Liver (tissue), 9 donors: ENCODE results near the gene ARHGEF28. TPM values are rescaled to one million over a fixed set of nuclear protein-coding genes. Genes with fewer than 3 reads are reported as not detected.

Experiments used
- DNase-seq: peaks from one replicate; pipeline ENCODE4 v3.0.0-alpha.2; 2017; ENCODE audit warnings: low spot score
- H3K27ac ChIP-seq, 2 donors: one replicate each; pipeline ENCODE4 v1.7.0; 2013; ENCODE audit warnings: inconsistent platforms in 2 of 2, low read length in 2 of 2, control low read depth in 1 of 2, low read depth in 1 of 2, mild to moderate bottlenecking in 1 of 2
- H3K27me3 ChIP-seq, 4 donors: one replicate each; pipeline versions ENCODE4 v1.6.1 to v1.7.0; 2013; ENCODE audit warnings: low read length in 3 of 4, inconsistent platforms in 1 of 4, mild to moderate bottlenecking in 1 of 4, moderate library complexity in 1 of 4; ENCODE audit not compliant: control insufficient read depth in 4 of 4, insufficient read depth in 4 of 4
- H3K36me3 ChIP-seq, 4 donors: one replicate each; pipeline versions ENCODE4 v1.6.1 to v1.7.0; 2013; ENCODE audit warnings: low read length in 3 of 4, mild to moderate bottlenecking in 3 of 4, low read depth in 1 of 4, moderate library complexity in 1 of 4; ENCODE audit not compliant: control insufficient read depth in 4 of 4, insufficient read depth in 3 of 4
- H3K4me1 ChIP-seq, 4 donors: one replicate each; pipeline versions ENCODE4 v1.6.1 to v1.7.0; 2013; ENCODE audit warnings: low read length in 3 of 4, mild to moderate bottlenecking in 3 of 4, moderate library complexity in 1 of 4; ENCODE audit not compliant: control insufficient read depth in 4 of 4, insufficient read depth in 4 of 4
- H3K4me3 ChIP-seq, 3 donors: one replicate each; pipeline versions ENCODE4 v1.6.1 to v1.7.0; 2013; ENCODE audit warnings: low read length in 3 of 3, control low read depth in 1 of 3, low read depth in 1 of 3, mild to moderate bottlenecking in 1 of 3
- H3K9ac ChIP-seq, 2 donors: one replicate each; pipeline ENCODE4 v1.7.0; 2013; ENCODE audit warnings: low read length in 2 of 2, mild to moderate bottlenecking in 2 of 2, moderate library complexity in 2 of 2, control low read depth in 1 of 2, low read depth in 1 of 2
- H3K9me3 ChIP-seq, 4 donors: one replicate each; pipeline versions ENCODE4 v1.6.1 to v1.7.0; 2013; ENCODE audit warnings: low read length in 3 of 4; ENCODE audit not compliant: control insufficient read depth in 4 of 4
- EGR1 ChIP-seq, 2 donors: IDR thresholded peaks; 2 replicates each; pipeline ENCODE4 v1.6.1; 2016 to 2018; ENCODE audit warnings: antibody characterized with exemption in 2 of 2, low read depth in 2 of 2
- FOXA2 ChIP-seq: IDR thresholded peaks from 2 replicates; pipeline ENCODE4 v1.6.1; 2016; ENCODE audit warnings: antibody characterized with exemption
- HNF4A ChIP-seq, 2 donors: conservative IDR thresholded peaks; 2 replicates each; pipeline ENCODE4 v1.6.1; 2016; ENCODE audit warnings: antibody characterized with exemption in 2 of 2, mild to moderate bottlenecking in 2 of 2
- JUND ChIP-seq, 2 donors: IDR thresholded peaks; 2 replicates each; pipeline ENCODE4 v1.6.1; 2016; ENCODE audit warnings: antibody characterized with exemption in 2 of 2
- NR2F2 ChIP-seq: IDR thresholded peaks from 2 replicates; pipeline ENCODE4 v1.6.1; 2016; ENCODE audit warnings: antibody characterized with exemption
- RAD21 ChIP-seq, 2 donors: IDR thresholded peaks; 2 replicates each; pipeline ENCODE4 v1.6.1; 2016; ENCODE audit warnings: antibody characterized with exemption in 2 of 2, mild to moderate bottlenecking in 2 of 2
- RXRA ChIP-seq, 2 donors: IDR thresholded peaks; 2 replicates each; pipeline ENCODE4 v1.6.1; 2017 to 2018; ENCODE audit warnings: antibody characterized with exemption in 2 of 2, mild to moderate bottlenecking in 1 of 2
- TAF1 ChIP-seq: conservative IDR thresholded peaks from 2 replicates; pipeline ENCODE4 v1.6.1; 2016; ENCODE audit warnings: antibody characterized with exemption, mild to moderate bottlenecking
- YY1 ChIP-seq: IDR thresholded peaks from 2 replicates; pipeline ENCODE4 v1.6.1; 2016; ENCODE audit warnings: antibody characterized with exemption, mild to moderate bottlenecking
- WGBS: extraction: QIAGEN DNeasy Blood & Tissue Kit; methylation state at CpG from one replicate; pipeline ENCODE4 v1.1.7; 2013; 5-methylcytosine and 5-hydroxymethylcytosine counted together
- polyA plus RNA-seq, 2 donors: library from polyadenylated mRNA; stranded (reverse) in 1 of 2; unstranded in 1 of 2; fragments of 200-250 nt in 1 of 2; fragments of >200 nt in 1 of 2; fragmentation: Nextera tagmentation in 1 of 2; extraction: Ambion mirVana in 1 of 2; gene quantifications; one replicate each; pipeline versions ENCODE4 v1.2.1 to v1.2.3, GENCODE V29; 2013 to 2015
- total RNA-seq, 2 donors: library from RNA; depleted of rRNA; stranded (reverse); fragments of >200 nt; gene quantifications; one replicate each; pipeline ENCODE4 v1.2.3, GENCODE V29; 2014
- TF ChIP-seq, protein P1 (sequence below): IDR thresholded peaks from 2 replicates; pipeline ENCODE4 v1.6.1; 2016; ENCODE audit warnings: antibody characterized with exemption
- TF ChIP-seq, protein P2 (sequence below): IDR thresholded peaks from 2 replicates; pipeline ENCODE4 v1.6.1; 2016; ENCODE audit warnings: antibody characterized with exemption
- TF ChIP-seq, protein P3 (sequence below): IDR thresholded peaks from 2 replicates; pipeline ENCODE4 v1.6.1; 2016; ENCODE audit warnings: antibody characterized with exemption, mild to moderate bottlenecking
- TF ChIP-seq, protein P4 (sequence below): IDR thresholded peaks from 2 replicates; pipeline ENCODE4 v1.6.1; 2016; ENCODE audit warnings: antibody characterized with exemption
- TF ChIP-seq, protein P5 (sequence below): fragments of 150-350 bp; IDR thresholded peaks from 2 replicates; pipeline ENCODE4 v1.5.1; 2017; ENCODE audit warnings: improper control_type of control experiment, low read depth, low read length; ENCODE audit not compliant: missing input control
- donor health status: healthy.
- donor health status: healthy.
- donor health status: healthy.
- donor health status: healthy.
- donor health status: healthy.

Gene ARHGEF28
- total and polyA plus RNA-seq, 4 donors: 1.6 to 13.9 (median 3.6) TPM

DNA sequence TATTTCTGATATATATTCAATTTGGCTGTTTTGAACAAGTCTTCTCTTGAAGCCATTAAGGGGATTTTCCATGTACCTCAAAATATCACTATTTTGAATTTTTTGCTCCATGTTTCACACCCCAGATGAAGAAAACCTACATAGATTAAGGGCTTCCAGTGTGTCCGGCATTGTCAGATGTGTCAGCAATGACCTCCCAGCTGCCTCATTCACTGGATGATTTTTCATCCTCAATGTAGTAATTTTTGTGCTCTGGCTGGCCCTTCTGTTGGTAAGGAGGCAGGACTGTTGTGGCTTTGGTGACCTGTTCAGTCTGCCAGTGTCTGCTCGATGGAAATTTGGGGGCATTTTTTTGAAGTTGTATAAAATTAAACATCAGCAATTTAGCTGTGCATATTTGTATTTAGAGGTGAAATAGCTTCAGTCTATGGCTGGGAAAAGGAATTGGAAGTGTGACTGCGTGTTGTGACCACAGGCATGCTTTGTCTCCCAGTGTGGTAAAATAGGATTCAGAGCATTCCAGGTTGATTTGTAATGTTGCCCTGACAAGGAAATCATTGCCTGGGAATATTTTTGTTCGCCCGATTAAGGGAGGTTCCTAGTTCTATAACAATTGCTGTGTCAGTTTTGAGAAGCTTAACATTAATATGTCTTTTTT lies 312.4 kb downstream of the ARHGEF28 start:
- no peak overlapping the region for H3K9ac ChIP-seq
- H3K27ac ChIP-seq: no peak overlapping the region
- H3K4me1 ChIP-seq: no peaks in the 10 kb centered on the region
- no peaks in the 10 kb centered on the region for H3K27me3 ChIP-seq
- 93% methylated on average over 5 of the region's 5 CpGs for WGBS
- no peak overlapping the region for H3K4me3 ChIP-seq
- peaks cover 0 to 4% (median 1%) of the 10 kb centered on the region in 4 donors for H3K9me3 ChIP-seq
- TF ChIP-seq HNF4A (conservative IDR thresholded peaks at IDR 0.05) (no peak), RXRA (IDR thresholded peaks at IDR 0.05) (no peak), YY1 (no peak), FOXA2 (no peak), TAF1 (no peak), EGR1 (IDR thresholded peaks at IDR 0.05; ENCODE audit: low read depth in 2 of 2) (no peak), NR2F2 (no peak), RAD21 (IDR thresholded peaks at IDR 0.05) (no peak)
- TF ChIP-seq, protein P1, sequence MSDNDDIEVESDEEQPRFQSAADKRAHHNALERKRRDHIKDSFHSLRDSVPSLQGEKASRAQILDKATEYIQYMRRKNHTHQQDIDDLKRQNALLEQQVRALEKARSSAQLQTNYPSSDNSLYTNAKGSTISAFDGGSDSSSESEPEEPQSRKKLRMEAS: no peak
- DNase-seq: no peak
- H3K36me3 ChIP-seq: no peaks in the 10 kb centered on the region

DNA sequence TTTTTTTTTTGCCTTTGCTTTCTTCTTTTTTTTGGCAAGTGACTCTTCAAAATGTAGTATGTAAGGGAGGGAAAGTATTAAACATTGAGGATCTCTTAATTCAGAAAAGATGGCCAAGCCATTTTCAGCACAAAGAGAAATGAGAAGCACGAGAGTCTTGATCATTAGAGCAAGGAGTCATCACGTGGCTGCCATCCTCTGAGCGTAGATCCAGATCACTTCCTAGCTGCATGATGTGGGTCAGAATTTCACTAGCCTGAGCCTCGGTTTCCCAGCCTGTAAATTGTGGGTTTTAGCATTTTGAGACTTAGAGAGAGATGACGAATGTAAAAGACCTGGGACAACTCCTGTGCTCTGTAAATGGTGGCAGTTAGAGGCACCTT lies 312.9 kb downstream of the ARHGEF28 start:
- H3K9ac ChIP-seq: no peak overlapping the region
- no peak overlapping the region for H3K4me3 ChIP-seq
- no peaks in the 10 kb centered on the region for H3K27me3 ChIP-seq
- 93% methylated on average over 5 of the region's 5 CpGs for WGBS
- H3K36me3 ChIP-seq: no peaks in the 10 kb centered on the region
- no peaks in the 10 kb centered on the region for H3K4me1 ChIP-seq
- no peak overlapping the region for H3K27ac ChIP-seq
- DNase-seq: no peak
- peaks cover 0 to 5% (median 2%) of the 10 kb centered on the region in 4 donors for H3K9me3 ChIP-seq
- no peak for TF ChIP-seq NR2F2

DNA sequence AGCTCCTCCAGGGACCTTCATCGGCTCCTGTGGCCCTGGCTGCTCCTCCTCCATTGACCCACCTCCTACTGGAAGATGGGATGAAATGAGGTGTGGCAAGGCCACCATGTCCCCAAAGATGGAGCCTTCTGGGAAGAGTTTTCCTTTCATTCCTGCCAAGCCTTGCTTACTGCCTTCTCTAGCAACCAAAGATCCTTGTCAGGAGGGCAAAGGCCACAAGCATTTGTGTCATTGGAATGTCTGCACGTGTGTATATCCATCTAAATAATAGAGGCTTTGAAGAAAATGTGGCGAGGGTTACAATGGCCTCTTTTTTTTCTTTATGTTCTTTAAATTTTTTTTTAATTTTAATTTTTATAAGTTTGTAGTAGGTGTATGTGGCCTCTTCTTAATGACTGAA lies 313.6 kb downstream of the ARHGEF28 start:
- H3K36me3 ChIP-seq: no peaks in the 10 kb centered on the region
- no peaks in the 10 kb centered on the region for H3K27me3 ChIP-seq
- H3K4me3 ChIP-seq: no peak overlapping the region
- H3K9me3 ChIP-seq: peaks cover 0 to 5% (median 2%) of the 10 kb centered on the region in 4 donors
- H3K27ac ChIP-seq: no peak overlapping the region
- H3K9ac ChIP-seq: no peak overlapping the region
- DNase-seq: no peak
- H3K4me1 ChIP-seq: no peaks in the 10 kb centered on the region
- 84% methylated on average over 3 of the region's 3 CpGs for WGBS
- TF ChIP-seq, protein P2, sequence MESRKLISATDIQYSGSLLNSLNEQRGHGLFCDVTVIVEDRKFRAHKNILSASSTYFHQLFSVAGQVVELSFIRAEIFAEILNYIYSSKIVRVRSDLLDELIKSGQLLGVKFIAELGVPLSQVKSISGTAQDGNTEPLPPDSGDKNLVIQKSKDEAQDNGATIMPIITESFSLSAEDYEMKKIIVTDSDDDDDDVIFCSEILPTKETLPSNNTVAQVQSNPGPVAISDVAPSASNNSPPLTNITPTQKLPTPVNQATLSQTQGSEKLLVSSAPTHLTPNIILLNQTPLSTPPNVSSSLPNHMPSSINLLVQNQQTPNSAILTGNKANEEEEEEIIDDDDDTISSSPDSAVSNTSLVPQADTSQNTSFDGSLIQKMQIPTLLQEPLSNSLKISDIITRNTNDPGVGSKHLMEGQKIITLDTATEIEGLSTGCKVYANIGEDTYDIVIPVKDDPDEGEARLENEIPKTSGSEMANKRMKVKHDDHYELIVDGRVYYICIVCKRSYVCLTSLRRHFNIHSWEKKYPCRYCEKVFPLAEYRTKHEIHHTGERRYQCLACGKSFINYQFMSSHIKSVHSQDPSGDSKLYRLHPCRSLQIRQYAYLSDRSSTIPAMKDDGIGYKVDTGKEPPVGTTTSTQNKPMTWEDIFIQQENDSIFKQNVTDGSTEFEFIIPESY: no peak
- TF ChIP-seq, protein P3, sequence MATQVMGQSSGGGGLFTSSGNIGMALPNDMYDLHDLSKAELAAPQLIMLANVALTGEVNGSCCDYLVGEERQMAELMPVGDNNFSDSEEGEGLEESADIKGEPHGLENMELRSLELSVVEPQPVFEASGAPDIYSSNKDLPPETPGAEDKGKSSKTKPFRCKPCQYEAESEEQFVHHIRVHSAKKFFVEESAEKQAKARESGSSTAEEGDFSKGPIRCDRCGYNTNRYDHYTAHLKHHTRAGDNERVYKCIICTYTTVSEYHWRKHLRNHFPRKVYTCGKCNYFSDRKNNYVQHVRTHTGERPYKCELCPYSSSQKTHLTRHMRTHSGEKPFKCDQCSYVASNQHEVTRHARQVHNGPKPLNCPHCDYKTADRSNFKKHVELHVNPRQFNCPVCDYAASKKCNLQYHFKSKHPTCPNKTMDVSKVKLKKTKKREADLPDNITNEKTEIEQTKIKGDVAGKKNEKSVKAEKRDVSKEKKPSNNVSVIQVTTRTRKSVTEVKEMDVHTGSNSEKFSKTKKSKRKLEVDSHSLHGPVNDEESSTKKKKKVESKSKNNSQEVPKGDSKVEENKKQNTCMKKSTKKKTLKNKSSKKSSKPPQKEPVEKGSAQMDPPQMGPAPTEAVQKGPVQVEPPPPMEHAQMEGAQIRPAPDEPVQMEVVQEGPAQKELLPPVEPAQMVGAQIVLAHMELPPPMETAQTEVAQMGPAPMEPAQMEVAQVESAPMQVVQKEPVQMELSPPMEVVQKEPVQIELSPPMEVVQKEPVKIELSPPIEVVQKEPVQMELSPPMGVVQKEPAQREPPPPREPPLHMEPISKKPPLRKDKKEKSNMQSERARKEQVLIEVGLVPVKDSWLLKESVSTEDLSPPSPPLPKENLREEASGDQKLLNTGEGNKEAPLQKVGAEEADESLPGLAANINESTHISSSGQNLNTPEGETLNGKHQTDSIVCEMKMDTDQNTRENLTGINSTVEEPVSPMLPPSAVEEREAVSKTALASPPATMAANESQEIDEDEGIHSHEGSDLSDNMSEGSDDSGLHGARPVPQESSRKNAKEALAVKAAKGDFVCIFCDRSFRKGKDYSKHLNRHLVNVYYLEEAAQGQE: no peak
- no peak for TF ChIP-seq YY1
- TF ChIP-seq TAF1: no peak
- no peak for TF ChIP-seq JUND (IDR thresholded peaks at IDR 0.05)
- TF ChIP-seq, protein P1: no peak
- TF ChIP-seq RXRA (IDR thresholded peaks at IDR 0.05): no peak
- TF ChIP-seq, protein P4, sequence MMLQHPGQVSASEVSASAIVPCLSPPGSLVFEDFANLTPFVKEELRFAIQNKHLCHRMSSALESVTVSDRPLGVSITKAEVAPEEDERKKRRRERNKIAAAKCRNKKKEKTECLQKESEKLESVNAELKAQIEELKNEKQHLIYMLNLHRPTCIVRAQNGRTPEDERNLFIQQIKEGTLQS: no peak
- TF ChIP-seq, protein P5, sequence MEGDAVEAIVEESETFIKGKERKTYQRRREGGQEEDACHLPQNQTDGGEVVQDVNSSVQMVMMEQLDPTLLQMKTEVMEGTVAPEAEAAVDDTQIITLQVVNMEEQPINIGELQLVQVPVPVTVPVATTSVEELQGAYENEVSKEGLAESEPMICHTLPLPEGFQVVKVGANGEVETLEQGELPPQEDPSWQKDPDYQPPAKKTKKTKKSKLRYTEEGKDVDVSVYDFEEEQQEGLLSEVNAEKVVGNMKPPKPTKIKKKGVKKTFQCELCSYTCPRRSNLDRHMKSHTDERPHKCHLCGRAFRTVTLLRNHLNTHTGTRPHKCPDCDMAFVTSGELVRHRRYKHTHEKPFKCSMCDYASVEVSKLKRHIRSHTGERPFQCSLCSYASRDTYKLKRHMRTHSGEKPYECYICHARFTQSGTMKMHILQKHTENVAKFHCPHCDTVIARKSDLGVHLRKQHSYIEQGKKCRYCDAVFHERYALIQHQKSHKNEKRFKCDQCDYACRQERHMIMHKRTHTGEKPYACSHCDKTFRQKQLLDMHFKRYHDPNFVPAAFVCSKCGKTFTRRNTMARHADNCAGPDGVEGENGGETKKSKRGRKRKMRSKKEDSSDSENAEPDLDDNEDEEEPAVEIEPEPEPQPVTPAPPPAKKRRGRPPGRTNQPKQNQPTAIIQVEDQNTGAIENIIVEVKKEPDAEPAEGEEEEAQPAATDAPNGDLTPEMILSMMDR: no peak
- TF ChIP-seq FOXA2: no peak
